Measurements from ENCODE around the gene HAUS2.
"Not testable (repeated sequence)": the region's sequence is repeated elsewhere in the genome, so short reads cannot be mapped to it uniquely, and the experiment has no call there.

Gene HAUS2

DNA sequence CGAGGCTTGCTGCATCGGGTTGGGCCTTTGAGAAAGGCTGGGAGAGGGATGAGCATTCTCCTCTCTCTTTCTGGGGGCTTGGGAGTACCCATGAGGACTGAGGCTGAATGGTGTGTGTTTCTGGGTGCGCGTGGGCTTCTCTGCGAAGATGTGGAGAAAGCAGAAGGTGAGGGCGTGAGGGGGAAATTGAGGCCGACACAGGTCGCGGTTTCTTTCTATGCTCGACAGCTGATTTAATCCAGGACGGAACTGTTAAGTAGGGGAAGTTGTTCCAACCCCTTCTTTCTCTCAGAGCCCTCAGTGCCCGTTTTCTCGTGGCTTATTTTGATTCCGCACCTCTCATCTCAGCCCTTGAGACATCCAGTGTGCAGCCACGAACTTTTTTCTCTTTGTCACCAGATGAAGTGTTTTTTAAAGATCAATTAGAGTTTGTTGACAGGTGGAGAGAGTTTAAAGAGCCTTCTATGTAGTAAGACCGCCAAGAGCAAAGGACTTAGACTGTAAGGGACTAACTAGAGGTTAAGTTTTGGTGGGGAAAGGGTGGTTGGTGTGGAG, 27.5 kb downstream of the HAUS2 start:
- no peak for DNase-seq

DNA sequence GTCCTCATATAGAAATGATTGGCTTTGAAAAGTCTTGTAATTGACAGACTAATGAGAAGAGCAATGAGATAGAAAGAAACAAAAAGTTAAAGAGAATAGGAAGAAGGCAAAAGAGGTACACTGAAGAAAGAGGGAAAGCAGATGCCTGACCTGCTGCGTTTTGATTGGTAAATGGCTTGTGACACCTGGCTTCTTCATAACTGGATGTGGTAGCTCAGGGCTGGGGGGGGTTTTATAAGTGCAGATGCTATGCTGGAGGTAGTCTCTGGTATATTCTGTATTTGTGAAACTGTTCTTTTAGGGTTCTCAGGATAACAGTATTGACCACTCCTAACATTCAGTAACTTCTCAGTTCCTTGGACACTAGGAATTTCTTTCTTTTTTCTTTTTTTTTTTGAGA, 28.1 kb downstream of the HAUS2 start:
- DNase-seq = no peak

DNA sequence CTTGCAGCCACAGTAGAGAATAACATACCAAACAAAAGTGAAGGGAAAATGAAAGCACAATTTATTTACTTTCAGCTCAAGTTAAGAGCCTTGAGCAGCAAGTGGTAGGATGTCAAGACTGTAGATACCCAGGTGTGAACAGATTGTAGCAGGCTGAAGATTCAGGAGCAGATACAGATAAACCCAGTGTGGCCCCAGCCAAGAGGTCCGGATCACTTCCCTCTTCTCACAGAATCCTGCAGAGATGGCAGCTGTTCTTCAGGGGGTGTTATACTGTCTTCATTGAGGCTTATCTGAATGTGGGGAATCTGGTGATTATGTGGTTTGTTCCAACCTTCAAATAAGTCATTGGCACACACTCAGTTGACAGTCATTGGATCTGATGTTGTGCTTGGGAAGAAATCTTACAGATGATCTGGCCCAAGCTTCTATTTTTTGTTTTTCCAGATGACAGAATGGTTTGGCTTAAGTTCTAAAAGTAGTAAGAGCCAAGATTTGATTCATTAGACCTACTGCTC, 28.9 kb downstream of the HAUS2 start:
- no peak for DNase-seq

DNA sequence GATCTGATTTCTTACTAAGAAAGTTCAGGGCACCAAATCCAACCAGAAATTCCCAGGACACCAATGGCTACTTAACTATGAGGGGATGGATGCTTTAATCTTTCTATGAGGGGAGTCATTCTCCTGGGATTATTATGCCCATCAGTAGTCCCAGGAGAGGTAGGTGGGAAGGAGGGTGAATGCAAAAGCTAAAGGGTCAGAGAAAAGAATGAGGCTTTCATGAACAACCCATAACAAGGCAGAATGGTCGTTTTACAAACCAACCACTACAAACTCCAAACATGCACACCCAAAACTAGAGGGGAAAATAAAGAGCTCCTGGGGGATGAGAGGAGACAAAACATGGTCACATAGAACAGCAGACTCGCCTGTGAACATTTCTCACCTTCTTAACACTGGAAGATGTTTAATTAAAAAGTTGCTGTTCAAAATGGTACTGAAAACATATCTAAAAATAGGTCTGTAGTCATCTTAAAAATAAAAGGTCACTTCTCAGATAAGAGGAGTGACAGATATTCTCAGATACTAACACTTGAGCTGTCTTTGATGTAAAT, 30.4 kb downstream of the HAUS2 start:
- DNase-seq = no peak

DNA sequence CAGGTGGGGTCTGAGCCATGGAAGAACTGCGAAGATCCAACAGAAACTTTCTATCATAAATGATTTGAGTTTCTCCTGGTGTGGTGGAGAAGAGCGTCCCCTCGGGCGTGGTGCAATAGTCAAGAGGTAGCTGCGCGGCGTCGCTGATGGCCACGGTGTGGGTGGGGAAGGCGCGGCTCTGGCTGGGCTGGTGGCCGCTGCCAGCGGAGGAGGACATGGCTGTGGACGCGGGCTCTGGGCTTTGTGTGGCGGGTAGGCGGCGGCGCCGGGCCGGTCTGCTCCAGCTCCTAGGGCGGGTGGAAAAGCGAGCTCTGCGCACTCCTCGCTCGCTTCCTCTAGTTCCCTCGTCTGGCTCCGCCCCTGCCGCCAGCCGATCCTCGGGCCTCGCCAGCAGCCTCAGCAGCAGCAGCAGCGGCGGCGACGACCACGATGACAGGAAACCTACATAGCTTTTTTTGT, 32.7 kb downstream of the HAUS2 start:
- DNase-seq = no peak

DNA sequence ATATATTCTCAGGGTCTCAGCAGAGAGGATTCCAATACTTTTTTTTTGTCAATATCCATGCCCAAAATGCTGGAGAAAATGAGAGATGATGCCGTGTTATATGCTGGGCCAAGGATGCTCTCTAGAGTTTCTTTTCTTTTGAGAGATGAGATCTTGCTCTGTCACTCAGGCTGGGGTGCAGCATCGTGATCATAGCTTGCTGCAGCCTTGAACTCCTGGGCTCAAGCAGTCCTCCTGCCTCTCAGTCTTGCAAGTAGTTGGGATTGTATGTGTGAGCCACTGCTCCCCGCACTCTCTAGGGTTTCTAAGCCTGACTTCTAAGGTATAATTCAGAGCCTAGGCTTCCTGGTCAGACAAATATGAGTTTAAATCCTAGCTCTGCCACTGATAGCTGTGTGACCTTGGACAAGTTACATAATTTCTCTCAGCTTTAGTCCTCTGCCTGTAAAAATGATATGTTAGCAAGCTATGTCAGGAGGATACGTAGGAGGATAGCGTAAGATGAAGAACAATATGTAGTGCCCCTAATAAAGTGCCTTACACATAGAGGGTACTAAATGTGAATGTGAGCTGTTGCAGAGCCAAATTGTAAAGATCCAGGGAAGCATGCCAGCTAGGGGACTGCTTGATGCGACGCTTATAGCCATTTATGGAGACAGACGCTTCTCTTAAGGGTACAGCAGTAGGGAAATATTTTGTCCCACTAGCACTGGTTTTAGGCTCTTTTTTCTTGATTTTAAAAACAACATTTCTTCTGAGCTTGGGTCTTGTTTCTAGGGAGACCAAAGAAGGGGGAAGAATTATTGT, 34.1 kb downstream of the HAUS2 start:
- DNase-seq = no peak

DNA sequence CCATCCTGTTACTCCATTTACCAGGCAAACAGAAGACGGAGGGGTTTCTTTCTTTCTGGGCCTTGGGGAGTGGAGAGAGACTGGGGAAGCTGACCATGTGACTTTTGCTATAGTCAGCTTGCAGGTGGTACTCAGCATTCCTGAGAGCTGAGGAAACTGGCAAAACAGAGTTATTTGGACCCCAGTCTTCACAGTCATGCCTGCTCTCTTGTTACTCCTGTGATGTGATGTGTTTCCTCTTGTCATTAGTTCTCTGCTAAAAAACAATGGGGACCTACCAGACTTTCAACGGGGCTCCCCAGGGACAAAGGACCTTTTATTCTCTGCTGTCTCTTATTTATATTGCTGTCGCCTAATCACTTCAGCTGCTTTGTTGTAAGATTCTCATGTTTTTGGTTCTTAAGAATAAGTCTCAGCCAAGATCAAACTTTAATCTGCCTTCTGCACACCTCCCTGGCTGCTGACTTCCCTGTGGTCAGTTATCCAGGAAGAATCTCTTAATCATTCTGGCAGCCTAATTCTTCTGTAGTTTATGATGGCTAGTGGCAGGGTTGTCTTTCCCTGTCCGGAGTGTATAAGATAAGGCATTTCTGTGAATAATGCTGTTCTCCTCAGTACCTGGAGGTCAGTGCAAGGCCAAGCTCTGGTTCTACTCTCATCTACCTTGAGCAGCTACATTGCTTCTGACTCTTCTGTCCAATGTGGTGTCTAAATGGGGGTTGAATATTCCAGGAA, 35.6 kb downstream of the HAUS2 start:
- DNase-seq = no peak

DNA sequence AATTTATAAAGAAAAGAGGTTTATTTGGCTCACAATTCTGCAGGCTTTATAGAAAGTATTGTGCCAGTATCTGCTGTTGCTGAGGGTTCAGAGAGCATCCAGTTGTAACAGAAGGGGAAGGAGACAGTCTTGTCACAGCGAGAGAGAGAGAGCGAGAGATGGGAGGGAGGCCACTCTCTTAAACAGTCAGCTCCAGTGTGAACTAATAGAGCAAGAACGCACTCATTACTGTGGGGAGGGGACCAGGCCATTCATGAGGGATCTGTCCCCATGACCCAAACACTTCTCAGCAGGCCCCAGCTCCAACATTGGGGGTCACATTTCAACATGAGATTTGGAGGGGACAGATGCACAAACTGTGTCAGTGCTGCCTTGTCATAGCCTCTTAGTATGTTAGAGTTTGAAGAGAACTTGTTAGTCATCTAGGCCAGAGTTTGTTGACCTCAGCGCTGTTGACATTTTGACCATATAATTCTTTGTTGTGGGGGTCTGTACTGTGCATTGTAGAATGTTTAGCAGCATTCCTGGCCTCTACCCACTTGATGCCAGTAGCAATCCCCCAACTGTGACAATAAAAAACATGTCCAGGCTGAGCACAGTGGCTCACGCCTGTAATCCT, 42.1 kb downstream of the HAUS2 start:
- DNase-seq = no peak

DNA sequence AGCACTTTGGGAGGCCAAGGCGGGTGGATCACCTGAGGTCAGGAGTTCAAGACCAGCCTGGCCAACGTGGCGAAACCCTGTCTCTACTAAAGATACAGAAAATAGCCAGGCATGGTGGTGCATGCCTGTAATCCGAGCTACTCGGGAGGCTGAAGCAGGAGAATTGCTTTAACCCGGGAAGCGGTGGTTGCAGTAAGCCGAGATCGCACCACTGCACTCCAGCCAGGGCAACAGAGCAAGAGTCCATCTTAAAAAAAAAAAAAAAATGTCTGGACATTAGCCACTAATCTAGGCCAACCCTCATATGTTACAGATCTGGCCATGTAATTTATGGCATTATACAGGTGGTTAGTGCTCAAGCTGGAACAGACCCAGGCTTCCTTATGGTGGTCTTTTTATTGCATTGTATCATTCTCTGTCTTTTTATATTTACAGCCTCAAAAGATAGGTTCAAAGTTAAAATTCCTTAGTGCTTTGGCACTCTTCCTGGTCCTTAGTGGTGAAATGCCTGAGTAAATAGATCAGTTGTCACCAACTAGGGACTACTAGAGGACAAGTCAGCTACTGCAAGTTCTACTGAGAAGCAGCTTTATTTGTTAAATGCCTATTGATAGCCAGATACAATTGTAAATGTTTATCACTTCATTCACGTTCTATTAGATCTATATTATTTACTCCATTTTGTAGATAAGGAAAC, 42.7 kb downstream of the HAUS2 start:
- no peak for DNase-seq

DNA sequence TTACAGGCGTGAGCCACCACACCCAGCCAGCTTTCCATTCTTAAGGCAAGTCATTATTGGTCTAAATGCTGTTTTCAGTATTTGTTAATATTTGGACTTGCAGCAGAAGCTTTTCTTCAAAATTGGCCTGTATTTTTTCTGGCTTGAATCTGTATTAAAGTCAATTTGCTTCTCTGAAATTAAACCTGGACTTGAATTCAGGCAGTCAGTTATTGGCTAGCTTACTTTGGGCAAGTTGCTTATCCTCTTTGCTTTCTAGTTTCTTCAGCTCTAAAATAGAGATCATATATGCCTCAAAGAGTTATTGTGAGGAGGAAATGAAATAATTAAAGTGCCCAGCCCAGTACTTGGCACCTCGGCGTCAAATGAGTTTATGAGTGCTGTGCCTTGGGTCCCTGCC, 44.1 kb downstream of the HAUS2 start:
- DNase-seq = no peak

DNA sequence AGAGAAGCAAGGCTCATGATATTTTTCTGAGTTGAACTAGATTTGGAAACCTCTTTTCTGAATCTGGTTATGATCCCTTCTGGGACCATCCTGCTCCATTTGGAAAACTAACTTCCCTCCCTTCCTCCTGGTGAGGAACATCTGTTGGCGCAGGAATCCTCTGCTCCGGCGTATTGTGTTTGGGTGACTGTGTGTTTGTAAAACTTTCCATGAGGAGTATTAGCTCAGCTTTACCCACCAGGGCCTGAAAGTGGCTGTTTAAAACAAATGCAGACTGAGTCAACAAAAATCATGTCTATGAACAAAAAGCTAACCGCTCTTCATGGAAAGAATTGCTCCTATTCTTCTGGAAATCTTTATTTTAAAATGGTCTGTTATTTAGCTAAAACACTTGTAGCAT, 44.5 kb downstream of the HAUS2 start:
- DNase-seq = no peak

DNA sequence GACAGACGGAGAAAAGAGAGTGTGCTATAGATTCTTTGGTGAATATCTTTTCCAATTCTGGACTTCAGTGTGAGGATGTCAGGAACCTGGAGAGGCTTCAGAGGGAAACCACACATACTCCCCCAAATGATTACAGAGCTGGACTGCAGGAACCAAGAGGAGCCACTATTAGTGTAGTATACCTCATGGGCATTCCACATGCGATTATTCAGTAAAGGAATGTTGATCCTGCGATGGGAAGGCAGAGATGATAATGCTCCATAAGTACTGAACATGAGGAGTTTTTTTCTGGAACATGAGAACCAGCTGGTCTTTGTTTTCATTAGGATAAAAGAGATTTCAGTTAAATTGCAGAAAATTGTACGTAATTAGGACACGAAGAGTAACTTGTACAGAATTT, 45.5 kb downstream of the HAUS2 start:
- no peak for DNase-seq

DNA sequence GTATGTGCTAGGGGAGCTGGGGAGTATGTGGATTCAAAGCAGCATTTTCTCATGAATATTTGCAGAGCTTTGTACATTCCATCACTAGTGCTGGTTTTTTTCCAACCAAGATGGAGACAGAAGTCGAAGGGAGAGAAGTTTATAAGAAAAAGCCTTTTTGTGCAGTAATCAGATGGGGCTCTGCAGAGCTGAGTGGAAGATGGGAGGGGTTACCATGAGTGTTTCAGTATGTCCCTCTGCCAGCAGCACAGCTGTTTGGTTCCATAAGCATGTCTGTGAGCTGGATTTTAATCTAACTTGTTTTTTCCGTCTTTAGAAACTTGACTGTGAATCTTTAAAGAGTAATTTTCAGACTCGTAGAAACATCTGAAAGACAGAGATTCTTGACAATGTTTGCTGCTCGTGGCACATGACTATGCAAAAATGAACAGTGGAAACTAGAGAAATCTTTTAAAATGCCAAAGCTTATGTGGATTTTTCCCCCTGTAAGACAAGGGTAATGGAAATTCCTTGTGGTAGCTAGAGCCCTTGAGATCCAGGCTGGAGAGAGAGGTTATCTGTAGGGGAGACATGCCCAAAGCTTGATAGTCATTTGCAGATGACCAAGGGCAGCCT, 47.1 kb downstream of the HAUS2 start:
- no peak for DNase-seq

DNA sequence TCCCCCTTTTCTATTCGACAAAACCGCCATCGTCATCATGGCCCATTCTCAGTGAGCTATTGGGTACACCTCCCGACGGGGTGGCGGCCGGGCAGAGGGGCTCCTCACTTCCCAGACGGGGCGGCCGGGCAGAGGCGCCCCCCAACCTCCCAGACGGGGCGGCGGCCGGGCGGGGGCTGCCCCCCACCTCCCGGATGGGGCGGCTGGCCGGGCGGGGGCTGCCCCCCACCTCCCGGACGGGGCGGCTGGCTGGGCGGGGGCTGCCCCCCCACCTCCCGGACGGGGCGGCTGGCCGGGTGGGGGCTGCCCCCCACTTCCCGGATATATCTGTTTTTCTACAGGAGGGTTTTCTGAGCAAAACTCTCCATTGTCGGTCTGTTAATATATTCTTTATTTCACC, 52.7 kb downstream of the HAUS2 start:
- DNase-seq = not testable (repeated sequence)

DNA sequence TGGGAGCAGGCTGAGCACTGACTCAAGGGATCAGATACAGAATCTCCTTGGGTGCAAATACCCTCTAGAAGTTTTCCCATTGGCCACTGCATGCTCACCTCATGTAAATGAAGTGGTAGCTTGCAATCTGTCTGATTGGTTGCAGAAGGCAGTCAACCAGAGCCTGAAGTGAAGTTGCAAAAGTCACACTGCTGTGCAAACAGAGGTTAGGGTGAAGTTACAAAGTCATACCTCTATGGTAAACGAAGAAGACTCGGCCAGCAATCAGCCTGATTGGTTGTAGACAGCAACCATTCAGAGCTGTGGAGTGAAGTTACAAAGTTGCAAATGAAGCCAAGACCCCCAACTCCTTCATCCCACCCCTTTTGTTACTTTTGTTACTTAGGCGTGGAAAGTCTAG, 53.9 kb downstream of the HAUS2 start:
- DNase-seq = no peak

DNA sequence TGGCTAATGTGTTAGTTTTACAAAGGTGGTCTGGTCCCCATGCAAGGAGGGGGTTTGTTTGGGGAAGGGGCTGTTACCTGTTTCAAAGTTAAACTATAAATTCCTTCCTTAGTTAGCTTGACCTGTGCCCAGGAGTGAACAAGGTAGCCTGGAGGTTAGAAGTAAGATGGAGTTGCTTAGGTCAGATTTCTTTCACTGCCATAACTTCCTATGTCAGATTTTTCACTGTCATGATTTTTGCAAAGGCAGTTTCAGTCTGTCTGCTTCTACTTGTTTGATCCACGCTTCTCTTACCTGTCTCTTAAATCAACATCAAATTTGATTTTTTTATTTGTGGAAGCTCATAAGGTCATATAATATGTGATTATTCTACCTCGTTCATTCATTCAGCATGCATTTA, 55.3 kb downstream of the HAUS2 start:
- DNase-seq = no peak

DNA sequence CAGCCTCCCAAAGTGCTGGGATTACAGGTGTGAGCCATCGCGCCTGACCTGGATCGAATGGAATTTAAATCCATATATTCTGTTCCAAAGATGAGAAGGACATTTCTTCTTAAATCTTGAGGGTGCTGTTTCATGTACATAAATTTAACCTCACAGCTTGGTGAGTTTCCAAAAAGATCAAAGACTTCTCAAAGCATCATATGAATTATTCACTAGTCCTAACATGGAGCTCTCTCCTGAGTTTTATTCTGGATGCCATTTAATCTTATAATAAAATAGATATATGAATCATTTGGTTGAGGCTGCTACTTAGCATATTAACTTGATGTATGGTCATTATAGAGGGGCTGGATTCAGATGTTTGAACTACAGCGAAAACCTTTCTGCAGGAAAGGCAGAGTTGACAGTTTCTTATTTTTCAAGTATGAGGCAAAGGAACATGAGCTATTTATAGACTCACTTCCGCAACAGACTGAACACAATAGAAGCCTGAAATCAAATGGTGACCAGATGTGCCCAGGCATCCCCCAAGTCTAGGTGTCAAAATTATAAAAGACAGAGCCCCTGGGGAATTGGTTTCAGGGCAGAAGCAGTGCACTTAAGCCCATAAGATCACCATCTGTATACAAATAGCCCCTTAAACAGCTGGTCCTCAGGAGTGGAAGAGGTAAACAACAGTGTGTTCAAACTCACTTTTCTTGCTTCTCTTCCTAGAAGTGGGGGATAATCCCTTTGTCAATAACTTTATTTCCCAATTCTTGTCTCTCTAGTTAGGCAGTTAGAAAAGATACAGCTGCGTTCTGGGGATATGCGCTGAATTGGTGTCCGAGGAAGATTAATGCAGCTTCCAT, 56.5 kb downstream of the HAUS2 start:
- no peak for DNase-seq

DNA sequence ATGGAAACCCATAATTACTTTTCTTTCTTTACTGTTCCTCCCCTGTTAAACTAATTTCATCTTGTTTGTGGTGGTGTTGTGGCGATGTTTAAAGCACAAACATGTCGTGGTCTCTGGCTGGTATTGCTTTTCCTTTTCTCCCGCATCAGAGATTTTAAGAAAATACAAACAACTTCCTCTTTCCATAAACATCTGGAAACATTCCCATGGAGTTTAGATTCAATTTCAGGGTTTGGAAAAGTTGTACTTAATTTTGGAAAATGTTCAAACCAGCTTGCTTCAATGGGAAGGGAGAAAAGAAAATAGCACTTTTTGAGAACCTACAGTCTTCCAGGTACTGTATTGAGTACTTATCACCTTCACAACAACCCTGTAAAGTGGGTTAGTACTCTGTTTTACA, 57.2 kb downstream of the HAUS2 start:
- DNase-seq = no peak

DNA sequence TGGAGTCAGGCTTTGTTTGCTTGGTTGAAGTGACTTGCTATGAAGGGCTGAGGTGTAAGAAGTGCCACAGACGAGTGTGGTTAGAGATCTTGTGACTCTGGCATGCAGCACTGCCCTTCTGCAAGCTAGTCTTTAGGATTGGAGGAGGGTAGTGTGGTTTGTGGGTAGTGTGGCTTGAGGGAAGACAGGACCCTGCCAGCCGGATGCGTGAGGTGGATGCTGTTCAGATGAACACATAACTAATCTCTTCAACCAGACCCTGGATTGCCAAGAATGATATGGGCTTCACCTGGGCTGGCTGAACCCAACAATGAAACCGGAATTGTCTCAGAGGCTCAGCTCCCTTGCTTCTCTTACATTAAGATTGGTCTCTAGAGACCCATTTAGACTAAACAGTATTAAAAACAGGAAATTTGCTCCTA, 59.5 kb downstream of the HAUS2 start:
- DNase-seq = no peak

DNA sequence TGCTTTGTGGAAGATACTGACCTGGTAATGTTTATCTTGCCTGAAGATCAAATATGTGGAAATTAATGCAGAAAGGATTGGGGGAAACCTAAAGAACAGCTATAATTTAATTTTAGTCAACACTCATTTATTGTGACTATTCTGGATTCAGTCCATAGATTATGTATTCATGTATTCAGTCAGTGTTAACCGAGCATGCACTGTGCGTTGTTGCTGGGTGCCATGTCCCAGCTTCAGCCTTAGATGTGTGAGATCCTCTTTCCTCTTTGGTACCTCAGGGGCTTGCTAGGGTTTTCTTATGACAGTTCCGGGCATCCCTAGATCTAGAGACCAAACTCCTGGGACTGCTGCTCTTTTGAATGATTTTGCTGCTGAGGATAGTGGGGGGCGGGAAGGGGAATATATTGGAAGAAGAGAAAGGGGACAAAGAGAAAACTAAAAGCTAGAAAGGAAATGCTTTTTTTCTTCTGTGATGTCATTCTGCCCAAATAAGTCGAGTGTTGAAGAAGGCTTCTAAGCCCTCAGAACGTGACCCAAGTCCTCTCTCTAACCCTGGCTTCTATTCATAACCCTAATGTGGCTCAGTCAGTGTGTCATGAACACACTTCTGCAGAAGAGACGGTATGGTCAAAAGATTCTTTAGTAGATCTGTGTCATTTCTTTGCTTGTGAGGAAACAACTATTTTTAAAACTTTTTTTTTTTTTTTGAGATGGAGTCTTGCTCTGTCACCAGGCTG, 60.3 kb downstream of the HAUS2 start:
- no peak for DNase-seq
